Cardiac muscle cell (in vitro differentiated cells and primary cell): ENCODE results near the gene LTC4S. TPM values are rescaled to one million over a fixed set of nuclear protein-coding genes. Genes with fewer than 3 reads are reported as not detected.

Experiments
- DNase-seq, 2 donors: peaks; one replicate each; pipeline versions ENCODE4 v3.0.0 to v3.0.0-alpha.2; 2010 to 2017; ENCODE audit warnings: low read depth in 1 of 2, low spot score in 1 of 2
- H3K27ac ChIP-seq: fragments of 200-600 bp; sonication (generic); 2 replicates; pipeline ENCODE4 v1.5.1; 2016
- H3K27me3 ChIP-seq: fragments of 200-600 bp; sonication (generic); 2 replicates; pipeline ENCODE4 v1.6.0; 2016; ENCODE audit warnings: control low read depth
- H3K36me3 ChIP-seq: fragments of 200-600 bp; sonication (generic); 2 replicates; pipeline ENCODE4 v1.5.1; 2016; ENCODE audit warnings: control low read depth
- H3K4me1 ChIP-seq: fragments of 200-600 bp; sonication (generic); 2 replicates; pipeline ENCODE4 v1.8.1; 2017; ENCODE audit warnings: low read depth, mild to moderate bottlenecking, mixed run types
- H3K4me3 ChIP-seq: fragments of 200-600 bp; sonication (generic); 2 replicates; pipeline ENCODE4 v1.5.1; 2016; ENCODE audit warnings: mild to moderate bottlenecking
- H3K9me3 ChIP-seq: fragments of 200-600 bp; sonication (generic); 2 replicates; pipeline ENCODE4 v1.5.1; 2017; ENCODE audit warnings: low read depth, mild to moderate bottlenecking, control low read depth
- polyA plus RNA-seq: library from polyadenylated mRNA; unstranded; fragments of >200 nt; fragmentation: Nextera tagmentation; extraction: Ambion mirVana; gene quantifications from 2 replicates; pipeline ENCODE4 v1.2.1, GENCODE V29; 2016
- total RNA-seq: library from RNA; depleted of rRNA; stranded (reverse); fragments of >200 nt; gene quantifications from 2 replicates; pipeline ENCODE4 v1.2.3, GENCODE V29; 2016
- TF ChIP-seq, protein P1 (sequence below): IDR thresholded peaks from 2 replicates; pipeline ENCODE4 v1.5.1; 2012; ENCODE audit warnings: low read depth, mild to moderate bottlenecking, low read length

The LTC4S gene
- total and polyA plus RNA-seq, 2 experiments from 2014 or later = 5.3 to 14.0 TPM

DNA sequence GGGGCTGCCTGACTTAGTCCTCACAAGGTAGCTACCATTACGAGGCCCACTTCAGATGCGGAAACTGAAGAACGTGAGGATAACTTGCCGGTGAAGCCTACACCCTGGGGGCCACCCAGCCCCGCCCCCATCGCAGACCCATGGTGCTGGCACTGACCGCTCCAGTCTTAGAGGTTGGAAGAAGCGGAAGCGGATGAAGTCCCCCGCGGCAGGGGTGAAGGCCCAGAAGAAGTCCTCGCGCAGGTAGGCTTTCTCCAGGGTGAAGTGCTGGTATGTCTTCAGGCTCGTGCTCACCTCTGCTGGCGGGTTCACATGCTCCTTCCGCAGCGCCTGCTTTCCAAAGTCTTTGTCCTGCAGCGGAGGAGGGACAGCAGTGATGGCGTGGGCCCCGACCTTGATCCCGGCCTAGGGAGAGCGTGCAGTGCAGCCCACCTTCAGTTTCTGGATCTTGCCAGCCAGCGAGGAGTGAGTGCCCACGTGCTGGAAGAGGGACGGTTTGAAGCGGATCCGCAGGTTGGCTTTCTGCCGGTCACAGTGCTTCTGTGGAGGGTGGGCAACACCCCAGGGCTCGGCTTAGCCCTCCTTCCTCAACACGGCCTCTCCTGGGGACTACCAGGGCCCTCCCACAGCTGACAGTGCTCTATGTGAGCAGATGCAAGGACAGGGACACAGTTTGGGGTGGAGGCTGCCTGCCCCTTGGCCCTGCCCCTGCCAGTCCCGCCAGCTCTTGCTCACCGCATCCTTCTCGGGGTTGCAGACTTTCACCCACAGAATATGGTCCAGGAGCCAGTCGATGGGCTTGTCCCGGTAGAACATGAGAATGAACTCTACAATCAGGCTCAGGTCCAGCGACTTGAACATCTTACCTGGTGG, 5.2 kb downstream of the LTC4S start:
- peaks cover 13% of the 10 kb centered on the region for H3K4me1 ChIP-seq
- no peak for DNase-seq
- H3K36me3 ChIP-seq = peaks cover 7% of the 10 kb centered on the region

DNA sequence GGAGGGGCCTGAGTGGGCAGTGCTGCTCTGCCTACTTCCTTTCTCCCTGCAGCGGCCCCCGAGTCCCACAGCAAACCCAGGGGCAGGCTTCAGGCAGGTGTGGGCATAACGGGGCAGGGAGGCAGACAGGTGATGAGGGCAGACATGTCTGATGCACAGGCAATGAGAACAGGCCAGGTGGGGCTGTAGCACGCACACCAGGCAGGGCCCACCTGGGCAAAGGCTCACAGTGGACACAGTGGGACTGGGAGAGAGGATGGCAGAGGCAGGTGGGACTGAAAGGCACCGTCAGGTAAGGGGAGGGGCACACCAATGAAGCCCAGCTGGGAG, 5.8 kb downstream of the LTC4S start:
- Histone ChIP-seq H3K4me3 (no peak overlapping the region), H3K27me3 (no peaks in the 10 kb centered on the region), H3K4me1 (peaks cover 18% of the 10 kb centered on the region), H3K27ac (no peak overlapping the region), H3K36me3 (peaks cover 7% of the 10 kb centered on the region), H3K9me3 (no peaks in the 10 kb centered on the region)
- no peak for DNase-seq
- TF ChIP-seq, protein P1, sequence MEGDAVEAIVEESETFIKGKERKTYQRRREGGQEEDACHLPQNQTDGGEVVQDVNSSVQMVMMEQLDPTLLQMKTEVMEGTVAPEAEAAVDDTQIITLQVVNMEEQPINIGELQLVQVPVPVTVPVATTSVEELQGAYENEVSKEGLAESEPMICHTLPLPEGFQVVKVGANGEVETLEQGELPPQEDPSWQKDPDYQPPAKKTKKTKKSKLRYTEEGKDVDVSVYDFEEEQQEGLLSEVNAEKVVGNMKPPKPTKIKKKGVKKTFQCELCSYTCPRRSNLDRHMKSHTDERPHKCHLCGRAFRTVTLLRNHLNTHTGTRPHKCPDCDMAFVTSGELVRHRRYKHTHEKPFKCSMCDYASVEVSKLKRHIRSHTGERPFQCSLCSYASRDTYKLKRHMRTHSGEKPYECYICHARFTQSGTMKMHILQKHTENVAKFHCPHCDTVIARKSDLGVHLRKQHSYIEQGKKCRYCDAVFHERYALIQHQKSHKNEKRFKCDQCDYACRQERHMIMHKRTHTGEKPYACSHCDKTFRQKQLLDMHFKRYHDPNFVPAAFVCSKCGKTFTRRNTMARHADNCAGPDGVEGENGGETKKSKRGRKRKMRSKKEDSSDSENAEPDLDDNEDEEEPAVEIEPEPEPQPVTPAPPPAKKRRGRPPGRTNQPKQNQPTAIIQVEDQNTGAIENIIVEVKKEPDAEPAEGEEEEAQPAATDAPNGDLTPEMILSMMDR = no peak

More for the DNA sequence above, 5.2 kb downstream of the LTC4S start:
- Histone ChIP-seq H3K27ac (no peak overlapping the region), H3K9me3 (no peaks in the 10 kb centered on the region), H3K4me3 (no peak overlapping the region), H3K27me3 (no peaks in the 10 kb centered on the region)
- TF ChIP-seq, protein P1 = no peak

DNA sequence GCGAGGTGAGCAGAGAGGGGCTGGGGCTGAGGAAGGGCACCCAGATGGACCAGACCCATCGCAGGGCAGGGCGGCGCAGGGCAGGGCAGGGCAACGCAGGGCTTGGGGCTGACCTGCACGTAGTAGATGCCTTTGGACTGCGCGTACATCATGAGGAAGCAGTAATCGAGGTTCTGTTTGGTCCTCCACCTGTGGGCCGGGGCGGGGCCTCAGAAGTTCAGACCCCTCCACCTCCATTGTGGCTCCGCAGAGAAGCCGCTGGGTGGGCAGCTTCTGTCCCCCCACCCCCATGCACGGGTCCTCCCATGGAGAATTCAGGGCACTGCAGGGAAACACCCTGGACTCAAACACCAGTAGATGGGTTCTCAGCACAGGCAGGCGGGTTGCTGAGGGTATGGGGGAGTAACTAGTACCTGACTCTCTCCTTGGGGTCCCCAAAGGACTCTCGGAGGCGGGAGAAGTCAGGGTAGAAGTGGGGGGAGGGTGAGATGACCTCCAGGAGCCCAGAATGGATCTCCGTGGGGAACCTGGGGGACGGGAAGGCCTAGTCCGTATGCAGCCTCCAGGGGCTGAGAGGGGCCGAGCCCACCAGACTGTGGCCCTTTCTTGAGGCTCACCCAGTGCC, 6.4 kb downstream of the LTC4S start:
- no peak for DNase-seq
- Histone ChIP-seq H3K27ac (no peak overlapping the region), H3K9me3 (no peaks in the 10 kb centered on the region), H3K4me3 (no peak overlapping the region), H3K27me3 (no peaks in the 10 kb centered on the region), H3K36me3 (peaks cover 7% of the 10 kb centered on the region), H3K4me1 (peaks cover 22% of the 10 kb centered on the region)
- TF ChIP-seq, protein P1 = no peak

DNA sequence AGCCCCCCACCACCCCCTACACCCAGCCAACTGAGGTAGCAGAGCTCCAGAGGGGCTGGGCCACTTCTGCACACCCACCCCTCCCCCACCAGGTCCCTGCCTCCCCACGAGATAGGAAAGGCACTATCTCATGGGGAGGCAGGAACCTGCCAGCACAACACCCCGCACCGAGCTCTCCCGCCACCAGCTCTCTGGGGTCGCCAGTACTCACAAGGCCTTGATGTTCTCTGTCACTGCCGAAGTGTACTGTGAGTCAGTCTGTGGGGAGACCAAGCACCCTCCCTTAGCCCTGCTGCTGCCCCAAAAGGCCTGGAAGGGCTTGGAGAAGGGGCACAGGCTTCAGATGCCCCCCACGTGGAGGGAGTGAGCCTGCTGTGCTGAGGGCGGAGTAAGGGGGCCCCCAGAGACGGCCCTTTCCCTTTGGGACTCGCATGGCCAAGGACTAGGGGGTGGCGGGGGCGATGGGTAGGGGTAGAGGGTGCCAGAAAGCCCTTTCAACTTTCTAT, 7.0 kb downstream of the LTC4S start:
- TF ChIP-seq, protein P1 = no peak
- no peak for DNase-seq

GRCh38 chr5:179801304-179802206, 7.8 kb downstream of the LTC4S start:
- Histone ChIP-seq H3K4me1 (peaks cover 22% of the 10 kb centered on the region), H3K36me3 (peaks cover 7% of the 10 kb centered on the region), H3K27ac (no peak overlapping the region), H3K27me3 (no peaks in the 10 kb centered on the region), H3K4me3 (no peak overlapping the region), H3K9me3 (no peaks in the 10 kb centered on the region)
- DNase-seq = peak; percentile 68 to 81
- TF ChIP-seq, protein P1 = peak; percentile 63

More for the DNA sequence above, 7.0 kb downstream of the LTC4S start:
- no peaks in the 10 kb centered on the region for H3K27me3 ChIP-seq
- H3K27ac ChIP-seq = no peak overlapping the region
- peaks cover 22% of the 10 kb centered on the region for H3K4me1 ChIP-seq
- no peak overlapping the region for H3K4me3 ChIP-seq
- H3K9me3 ChIP-seq = no peaks in the 10 kb centered on the region
- peaks cover 7% of the 10 kb centered on the region for H3K36me3 ChIP-seq
